OCI-LY7 (cell line): ENCODE results near the gene GRIN2C. TPM values are rescaled to one million over a fixed set of nuclear protein-coding genes. Genes with fewer than 3 reads are reported as not detected.

Experiments
- BruUV-seq: library from RNA; stranded (reverse); fragments of 400-500 nt; replicated peaks from 2 replicates; lab custom pipeline; 2021; lab: Mats Ljungman, UMichigan
- CTCF ChIA-PET: fragments of 300-600 bp; sonication (Branson Sonifier 250); formaldehyde crosslinking; loops from one replicate; lab custom pipeline; 2022; ENCODE audit warnings: antibody characterized with exemption; ENCODE audit not compliant: unreplicated experiment; lab: Charles Lee
- POLR2A ChIA-PET: fragments of 300-600 bp; sonication (Branson Sonifier 250); formaldehyde crosslinking; loops from one replicate; lab custom pipeline; 2022; ENCODE audit warnings: antibody characterized with exemption; lab: Charles Lee
- DNase-seq: peaks from one replicate; pipeline ENCODE4 v3.0.0-alpha.2; 2015; ENCODE audit warnings: low spot score
- H2AFZ ChIP-seq: fragments of 200-600 bp; sonication (generic), shearing (Covaris generic); 2 replicates; pipeline ENCODE4 v1.6.1; 2014; ENCODE audit warnings: mild to moderate bottlenecking, antibody characterized with exemption, low read length, moderate library complexity
- H3K27ac ChIP-seq: fragments of 200-600 bp; sonication (generic); 2 replicates; pipeline ENCODE4 v1.5.1; 2014; ENCODE audit warnings: mixed run types, low read depth, mild to moderate bottlenecking, moderate library complexity, low read length, inconsistent platforms; ENCODE audit not compliant: poor library complexity, severe bottlenecking
- H3K36me3 ChIP-seq: fragments of 200-600 bp; sonication (generic); 2 replicates; pipeline ENCODE4 v1.6.1; 2014; ENCODE audit warnings: mild to moderate bottlenecking, antibody characterized with exemption, low read length, moderate library complexity, mixed read lengths; ENCODE audit not compliant: insufficient read depth
- H3K4me1 ChIP-seq: fragments of 200-600 bp; sonication (generic); 2 replicates; pipeline ENCODE4 v1.5.1; 2014; ENCODE audit warnings: mild to moderate bottlenecking, low read length; ENCODE audit not compliant: insufficient read depth, poor library complexity, severe bottlenecking
- H3K4me2 ChIP-seq: fragments of 200-600 bp; sonication (generic); 2 replicates; pipeline ENCODE4 v1.6.1; 2014; ENCODE audit warnings: mild to moderate bottlenecking, low read length
- H3K4me3 ChIP-seq: fragments of 200-600 bp; sonication (generic); 2 replicates; pipeline ENCODE4 v1.5.1; 2014; ENCODE audit warnings: mild to moderate bottlenecking, low read depth, low read length; ENCODE audit not compliant: poor library complexity, severe bottlenecking
- H3K79me2 ChIP-seq: fragments of 200-600 bp; sonication (generic); 2 replicates; pipeline ENCODE4 v1.6.1; 2016; ENCODE audit warnings: low read depth, mild to moderate bottlenecking, low read length, moderate library complexity, mixed read lengths; ENCODE audit not compliant: insufficient read depth
- H3K9me2 ChIP-seq: fragments of 200-600 bp; sonication (generic); 2 replicates; pipeline ENCODE4 v1.6.1; 2016; ENCODE audit warnings: mild to moderate bottlenecking, low read length, mixed read lengths; ENCODE audit not compliant: insufficient read depth
- H3K9me3 ChIP-seq: fragments of 200-600 bp; sonication (generic); 2 replicates; pipeline ENCODE4 v1.6.1; 2014; ENCODE audit warnings: mild to moderate bottlenecking, mixed run types, low read length, mixed read lengths
- H4K20me1 ChIP-seq: fragments of 200-600 bp; sonication (generic); 2 replicates; pipeline ENCODE4 v1.6.1; 2014; ENCODE audit warnings: mild to moderate bottlenecking, antibody characterized with exemption, low read length, moderate library complexity, mixed read lengths; ENCODE audit not compliant: insufficient read depth
- CTCF ChIP-seq: fragments of 200-600 bp; sonication (generic); conservative IDR thresholded peaks from 2 replicates; pipeline ENCODE4 v1.5.1; 2014; ENCODE audit warnings: mild to moderate bottlenecking, antibody characterized with exemption, low read length, moderate library complexity, mixed read lengths
- EZH2phosphoT487 ChIP-seq: fragments of 200-600 bp; sonication (generic); IDR thresholded peaks from 2 replicates; pipeline ENCODE4 v1.6.1; 2018; ENCODE audit warnings: low read depth, borderline replicate concordance, mild to moderate bottlenecking, mixed run types, antibody characterized with exemption, low read length, moderate library complexity, mixed read lengths
- intact Hi-C: fragments of 100-400 bp; cut with micrococcal nuclease; formaldehyde crosslinking; loops from one replicate; pipeline ENCODE4 v1.10.0; 2022; ENCODE audit not compliant: unreplicated experiment
- total RNA-seq, 2 experiments: library from RNA; depleted of rRNA in 1 of 2; stranded (reverse); fragments of >200 nt in 1 of 2; shearing (Covaris generic) in 1 of 2; gene quantifications; 2 replicates each; pipeline ENCODE4 v1.2.3, GENCODE V29; 2014 to 2022

Gene GRIN2C
- total RNA-seq, 2 experiments from 2014 or later = 0.22 to 0.61 TPM

GRCh38 chr17:74852237-74853047 lies 7.2 kb downstream of the GRIN2C start:
- no peaks in the 10 kb centered on the region for H4K20me1 ChIP-seq
- intact Hi-C loops = no loop called here
- H3K9me3 ChIP-seq = no peaks in the 10 kb centered on the region
- BruUV-seq = no TSS peak
- no peaks in the 10 kb centered on the region for H3K36me3 ChIP-seq
- no peak for TF ChIP-seq EZH2phosphoT487
- no peak for TF ChIP-seq CTCF
- H3K9me2 ChIP-seq = no peaks in the 10 kb centered on the region
- peak overlapping the region; percentile 75 for H3K4me2 ChIP-seq
- no peak overlapping the region for H3K27ac ChIP-seq
- peaks cover 11% of the 10 kb centered on the region for H3K4me1 ChIP-seq
- H3K4me3 ChIP-seq = peak overlapping the region; percentile 65
- CTCF ChIA-PET = interaction anchor here (0.6 kb wide), 1 partner anchor 103 kb away, joined by 3 read pairs; no protein-coding TSS in a partner anchor
- peak; percentile 79 for DNase-seq
- H3K79me2 ChIP-seq = no peaks in the 10 kb centered on the region
- POLR2A ChIA-PET = interaction anchor here (0.5 to 1.4 kb wide), 8 partner anchors 13 to 1014 kb away, joined by 3 to 4 read pairs (median 3); partner anchors contain the start of gene FDXR
- H2AFZ ChIP-seq = peak overlapping the region; percentile 76; the same call in 1 of the 2 replicates

GRCh38 chr17:74851612-74852236 lies 8.0 kb downstream of the GRIN2C start:
- H3K4me1 ChIP-seq = peaks cover 11% of the 10 kb centered on the region
- no peaks in the 10 kb centered on the region for H3K79me2 ChIP-seq
- H2AFZ ChIP-seq = no peak overlapping the region
- DNase-seq = no peak
- no peak overlapping the region for H3K4me2 ChIP-seq
- no peaks in the 10 kb centered on the region for H3K36me3 ChIP-seq
- H3K27ac ChIP-seq = no peak overlapping the region
- ChIA-PET POLR2A (interaction anchor here (0.6 to 1.4 kb wide), 5 partner anchors 19 to 1015 kb away, joined by 3 read pairs; partner anchors contain the start of gene FDXR), CTCF (interaction anchor here (0.6 kb wide), 1 partner anchor 102 kb away, joined by 3 read pairs; no protein-coding TSS in a partner anchor)
- TF ChIP-seq CTCF (no peak), EZH2phosphoT487 (no peak)
- H3K9me3 ChIP-seq = no peaks in the 10 kb centered on the region
- BruUV-seq = no TSS peak
- H3K4me3 ChIP-seq = no peak overlapping the region
- intact Hi-C loops = no loop called here
- H3K9me2 ChIP-seq = no peaks in the 10 kb centered on the region
- H4K20me1 ChIP-seq = no peaks in the 10 kb centered on the region
